Measurements from ENCODE around the gene HOXA3. TPM values are rescaled to one million over a fixed set of nuclear protein-coding genes. Genes with fewer than 3 reads are reported as not detected.

The HOXA3 gene
- total RNA-seq, 1 donor from 2014 or later, result not detected

- no peak overlapping the region for H3K27ac Mint-ChIP-seq (ENCODE audit: unreplicated experiment)
- H3K4me2 ChIP-seq (ENCODE audit: low read length), result peak overlapping the region; percentile 86
- peak overlapping the region; percentile 66 for H3K4me3 Mint-ChIP-seq (ENCODE audit: unreplicated experiment)
- H3K79me2 ChIP-seq (ENCODE audit: insufficient read depth, low read length), result no peaks in the 10 kb centered on the region
- H3K9ac ChIP-seq (ENCODE audit: low read length), result no peak overlapping the region
- peaks cover 7% of the 10 kb centered on the region for H3K9me3 ChIP-seq (ENCODE audit: insufficient read depth, low read depth, low read length)
- H3K36me3 ChIP-seq (ENCODE audit: insufficient read depth, low read length), result no peaks in the 10 kb centered on the region
- H4K20me1 ChIP-seq (ENCODE audit: insufficient read depth, low read length), result no peaks in the 10 kb centered on the region
- H3K36me3 Mint-ChIP-seq (ENCODE audit: low read depth, unreplicated experiment), result no peaks in the 10 kb centered on the region
- H3K27me3 Mint-ChIP-seq (ENCODE audit: low read depth, unreplicated experiment), result peaks cover 79% of the 10 kb centered on the region
- TF ChIP-seq CTCF (IDR thresholded peaks at IDR 0.05; ENCODE audit: insufficient read depth, low read depth, low read length) (no peak), EZH2 (IDR thresholded peaks at IDR 0.05; ENCODE audit: insufficient read depth, low read length) (no peak)
- FAIRE-seq (no peak), DNase-seq (ENCODE audit: low read depth) (no peak)
- H2AFZ ChIP-seq (ENCODE audit: low read depth, low read length), result peak overlapping the region; percentile 55
- H3K27ac ChIP-seq (ENCODE audit: low read depth, low read length), result no peak overlapping the region
- no peaks in the 10 kb centered on the region for H3K4me1 Mint-ChIP-seq (ENCODE audit: low read depth, unreplicated experiment)
- H3K4me3 ChIP-seq (ENCODE audit: insufficient read depth, low read depth, low read length), result peak overlapping the region; percentile 30
- no peaks in the 10 kb centered on the region for H3K4me1 ChIP-seq (ENCODE audit: insufficient read depth, low read length)
- peaks cover 92% of the 10 kb centered on the region for H3K27me3 ChIP-seq (ENCODE audit: insufficient read depth, low read length)
- H3K9me3 Mint-ChIP-seq (ENCODE audit: unreplicated experiment), result peaks cover 30% of the 10 kb centered on the region
Observed at GRCh38 chr7:27161214-27161720, 8.9 kb upstream of the HOXA3 start.

GRCh38 chr7:27160546-27161213, 8.3 kb upstream of the HOXA3 start:
- Histone ChIP-seq H2AFZ (ENCODE audit: low read depth, low read length) (peak overlapping the region; percentile 82), H3K27ac (ENCODE audit: low read depth, low read length) (no peak overlapping the region), H3K4me3 (ENCODE audit: insufficient read depth, low read depth, low read length) (peak overlapping the region; percentile 40), H4K20me1 (ENCODE audit: insufficient read depth, low read length) (no peaks in the 10 kb centered on the region), H3K9ac (ENCODE audit: low read length) (no peak overlapping the region), H3K4me2 (ENCODE audit: low read length) (peak overlapping the region; percentile 86), H3K27me3 (ENCODE audit: insufficient read depth, low read length) (peaks cover 92% of the 10 kb centered on the region), H3K36me3 (ENCODE audit: insufficient read depth, low read length) (no peaks in the 10 kb centered on the region), H3K4me1 (ENCODE audit: insufficient read depth, low read length) (no peaks in the 10 kb centered on the region), H3K9me3 (ENCODE audit: insufficient read depth, low read depth, low read length) (peaks cover 7% of the 10 kb centered on the region), H3K79me2 (ENCODE audit: insufficient read depth, low read length) (no peaks in the 10 kb centered on the region)
- H3K4me1 Mint-ChIP-seq (ENCODE audit: low read depth, unreplicated experiment), result no peaks in the 10 kb centered on the region
- DNase-seq (ENCODE audit: low read depth), result peak; percentile 23
- peaks cover 77% of the 10 kb centered on the region for H3K27me3 Mint-ChIP-seq (ENCODE audit: low read depth, unreplicated experiment)
- H3K9me3 Mint-ChIP-seq (ENCODE audit: unreplicated experiment), result peaks cover 30% of the 10 kb centered on the region
- H3K27ac Mint-ChIP-seq (ENCODE audit: unreplicated experiment), result no peak overlapping the region
- no peak for FAIRE-seq
- H3K36me3 Mint-ChIP-seq (ENCODE audit: low read depth, unreplicated experiment), result no peaks in the 10 kb centered on the region
- peak overlapping the region; percentile 66 for H3K4me3 Mint-ChIP-seq (ENCODE audit: unreplicated experiment)
- TF ChIP-seq EZH2 (IDR thresholded peaks at IDR 0.05; ENCODE audit: insufficient read depth, low read length) (peak; percentile 75), CTCF (IDR thresholded peaks at IDR 0.05; ENCODE audit: insufficient read depth, low read depth, low read length) (peak; percentile 74)

DNA sequence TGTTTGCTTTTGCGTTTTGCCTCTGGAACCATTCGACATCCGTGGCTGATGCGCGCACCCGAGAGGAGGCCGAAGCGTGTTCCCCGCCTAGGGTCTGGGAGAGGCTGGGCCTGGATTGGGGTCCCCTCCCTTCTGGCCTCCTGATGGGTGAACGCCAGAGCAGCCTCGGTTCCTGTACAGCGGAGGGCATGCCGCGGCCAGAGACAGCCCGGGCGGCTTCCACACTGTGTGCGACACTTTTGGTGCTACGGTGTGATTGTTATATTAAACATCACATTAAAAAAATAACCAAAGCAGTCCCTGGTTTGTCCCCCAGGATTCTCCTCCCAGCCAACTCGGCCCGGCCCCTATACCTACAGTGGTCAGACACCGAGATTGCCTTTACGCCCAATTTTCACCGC, 7.8 kb upstream of the HOXA3 start:
- DNase-seq (ENCODE audit: low read depth) (no peak), FAIRE-seq (no peak)
- no peak overlapping the region for H3K4me3 ChIP-seq (ENCODE audit: insufficient read depth, low read depth, low read length)
- H3K36me3 Mint-ChIP-seq (ENCODE audit: low read depth, unreplicated experiment), result no peaks in the 10 kb centered on the region
- peaks cover 79% of the 10 kb centered on the region for H3K27me3 Mint-ChIP-seq (ENCODE audit: low read depth, unreplicated experiment)
- TF ChIP-seq EZH2 (IDR thresholded peaks at IDR 0.05; ENCODE audit: insufficient read depth, low read length) (peak; percentile 21), CTCF (IDR thresholded peaks at IDR 0.05; ENCODE audit: insufficient read depth, low read depth, low read length) (no peak)
- no peak overlapping the region for H3K4me3 Mint-ChIP-seq (ENCODE audit: unreplicated experiment)
- H3K9ac ChIP-seq (ENCODE audit: low read length), result no peak overlapping the region
- peak overlapping the region; percentile 86 for H3K4me2 ChIP-seq (ENCODE audit: low read length)
- H3K27me3 ChIP-seq (ENCODE audit: insufficient read depth, low read length), result peaks cover 92% of the 10 kb centered on the region
- H4K20me1 ChIP-seq (ENCODE audit: insufficient read depth, low read length), result no peaks in the 10 kb centered on the region
- no peak overlapping the region for H3K27ac ChIP-seq (ENCODE audit: low read depth, low read length)
- no peaks in the 10 kb centered on the region for H3K36me3 ChIP-seq (ENCODE audit: insufficient read depth, low read length)
- peaks cover 31% of the 10 kb centered on the region for H3K9me3 Mint-ChIP-seq (ENCODE audit: unreplicated experiment)
- peaks cover 7% of the 10 kb centered on the region for H3K9me3 ChIP-seq (ENCODE audit: insufficient read depth, low read depth, low read length)
- peak overlapping the region; percentile 82 for H2AFZ ChIP-seq (ENCODE audit: low read depth, low read length)
- H3K27ac Mint-ChIP-seq (ENCODE audit: unreplicated experiment), result no peak overlapping the region
- H3K4me1 Mint-ChIP-seq (ENCODE audit: low read depth, unreplicated experiment), result no peaks in the 10 kb centered on the region
- no peaks in the 10 kb centered on the region for H3K79me2 ChIP-seq (ENCODE audit: insufficient read depth, low read length)
- H3K4me1 ChIP-seq (ENCODE audit: insufficient read depth, low read length), result no peaks in the 10 kb centered on the region
